Posterior cingulate gyrus (tissue), 11 donors: ENCODE data around the gene SNX24.
"Not testable (repeated sequence)": the region's sequence is repeated elsewhere in the genome, so short reads cannot be mapped to it uniquely, and the experiment has no call there.

Experiments used
- DNase-seq, 10 donors: peaks; one replicate each; pipeline versions ENCODE4 v3.0.0 to v3.0.0-alpha.2; 2020 to 2021; ENCODE audit warnings: mixed read lengths in 3 of 10
- intact Hi-C: fragments of 100-400 bp; cut with DNase I; formaldehyde crosslinking; loops from one replicate; pipeline ENCODE4 v1.15.1; 2023

The SNX24 gene

DNA sequence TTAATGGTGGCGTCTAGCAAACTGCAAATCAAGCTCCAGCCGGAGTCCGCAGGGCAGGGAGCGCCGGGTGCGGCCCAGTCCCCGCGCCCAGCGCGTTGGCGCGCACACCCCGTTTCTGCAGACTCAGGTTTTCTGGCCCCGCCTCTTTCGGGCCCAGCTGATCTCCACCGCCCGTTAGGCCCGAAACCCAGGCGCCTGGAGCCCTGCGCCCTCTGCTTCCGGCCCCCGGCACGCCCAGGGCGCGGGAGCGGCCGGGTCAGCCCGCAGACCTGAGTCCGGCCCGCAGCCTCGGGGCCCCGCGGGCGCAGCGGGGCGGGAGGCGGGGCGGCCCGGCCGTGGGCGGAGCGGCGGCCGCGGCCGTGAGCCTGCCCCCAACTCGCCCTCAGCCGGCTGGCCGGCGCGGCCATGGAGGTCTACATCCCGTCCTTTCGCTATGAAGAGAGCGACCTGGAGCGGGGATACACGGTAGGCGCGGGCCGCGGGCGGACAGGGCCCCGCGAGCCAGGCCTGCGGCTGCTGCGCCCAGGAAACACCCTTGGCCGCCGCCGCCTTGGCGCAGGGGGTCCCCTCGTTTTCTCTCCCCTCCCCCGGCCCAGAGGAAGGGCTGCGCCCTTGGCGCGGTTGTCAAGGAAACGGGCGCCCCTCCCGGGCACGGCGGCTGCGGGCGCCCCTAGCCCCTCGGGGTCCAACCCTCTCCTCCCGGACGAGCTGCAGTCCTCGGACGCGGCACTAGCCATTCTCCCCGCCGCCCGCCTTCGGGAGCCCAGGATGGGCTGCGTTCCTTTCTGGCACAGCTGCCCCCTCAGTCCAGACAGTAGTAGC, at the start of gene SNX24:
SNX24 (plus strand) TSS at position 385 of the 822 bp plus-strand sequence; CDS start at position 406, 21 bp downstream.
- peak; percentile 60 to 96 (median 73) for DNase-seq
- intact Hi-C loops, result loop anchor here (2.0 kb wide), 1 partner anchor 71 kb away; the partner anchor contains the start of gene SNX2

- no peak for DNase-seq
- intact Hi-C loops, result no loop called here
Observed at GRCh38 chr5:122805481-122805880, 39.9 kb upstream of the SNX24 start.

DNA sequence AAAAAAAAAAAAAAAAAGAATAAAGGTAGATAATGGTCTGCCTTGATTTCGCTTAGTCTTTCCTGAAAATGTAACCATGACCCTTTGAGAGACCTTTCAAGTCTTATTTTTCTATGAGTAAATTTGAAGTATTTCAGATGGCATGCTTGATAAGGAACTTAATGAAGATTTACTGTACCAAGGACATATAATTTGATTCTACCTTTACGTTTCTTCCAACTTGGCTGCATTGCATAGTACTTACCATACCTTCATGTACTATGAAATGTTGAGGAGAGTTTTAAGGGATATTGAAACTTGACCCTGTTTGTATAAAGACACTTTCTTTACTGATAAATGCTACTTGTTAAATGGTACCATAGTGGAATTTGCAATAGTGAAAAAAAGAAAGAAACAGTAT, 35.0 kb upstream of the SNX24 start:
- DNase-seq, result no peak
- intact Hi-C loops, result no loop called here

- DNase-seq, result no peak
- intact Hi-C loops, result no loop called here
Observed at GRCh38 chr5:122815218-122815767, 30.1 kb upstream of the SNX24 start.

GRCh38 chr5:122816756-122817155, 28.7 kb upstream of the SNX24 start:
- intact Hi-C loops, result no loop called here
- no peak for DNase-seq

- intact Hi-C loops, result no loop called here
- no peak for DNase-seq
Observed at GRCh38 chr5:122831984-122832383, 13.4 kb upstream of the SNX24 start.

- intact Hi-C loops, result no loop called here
- DNase-seq, result no peak
Observed at GRCh38 chr5:122835681-122836080, 9.7 kb upstream of the SNX24 start.

DNA sequence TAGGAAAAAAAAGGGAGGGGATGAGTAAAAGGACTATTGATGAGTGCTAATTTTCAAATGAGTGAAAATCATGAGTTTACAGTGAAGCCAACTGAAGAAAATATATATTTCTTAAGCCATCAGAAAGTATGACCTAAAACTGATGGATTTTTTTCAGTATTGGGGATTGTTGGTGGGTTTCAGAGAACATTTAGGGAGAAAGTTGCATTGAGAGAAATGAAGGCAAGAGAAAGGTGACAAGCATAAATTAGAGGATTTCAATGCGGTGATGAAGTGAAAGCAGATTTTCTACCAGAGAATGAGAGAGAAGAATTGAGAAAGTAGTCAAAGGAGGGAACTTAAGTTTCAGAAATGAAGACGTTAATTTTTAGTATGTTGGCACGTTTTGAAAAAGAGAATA, 8.5 kb upstream of the SNX24 start:
- DNase-seq, result no peak

DNA sequence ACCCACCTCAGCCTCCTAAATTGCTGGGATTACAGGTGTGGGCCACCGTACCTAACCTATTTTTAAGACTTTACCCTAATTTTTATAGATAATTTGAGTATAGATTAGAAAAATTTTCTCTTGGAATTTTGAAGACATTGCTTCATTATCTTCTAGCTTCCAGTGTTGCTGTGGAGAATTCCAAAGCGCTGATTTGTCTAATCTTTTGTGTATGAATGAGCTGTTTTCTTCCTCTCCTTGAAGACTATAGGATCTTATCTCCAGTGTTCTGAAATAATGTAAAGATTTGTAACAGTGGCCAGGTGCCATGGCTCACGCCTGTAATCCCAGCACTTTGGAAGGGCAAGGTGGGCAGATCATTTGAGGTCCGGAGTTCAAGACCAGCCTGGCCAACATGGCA, 5.7 kb upstream of the SNX24 start:
- intact Hi-C loops, result no loop called here
- no peak for DNase-seq

More for the DNA sequence above, 8.5 kb upstream of the SNX24 start:
- intact Hi-C loops, result no loop called here

GRCh38 chr5:122842016-122842580, 3.3 kb upstream of the SNX24 start:
- intact Hi-C loops, result no loop called here
- DNase-seq, result no peak

DNA sequence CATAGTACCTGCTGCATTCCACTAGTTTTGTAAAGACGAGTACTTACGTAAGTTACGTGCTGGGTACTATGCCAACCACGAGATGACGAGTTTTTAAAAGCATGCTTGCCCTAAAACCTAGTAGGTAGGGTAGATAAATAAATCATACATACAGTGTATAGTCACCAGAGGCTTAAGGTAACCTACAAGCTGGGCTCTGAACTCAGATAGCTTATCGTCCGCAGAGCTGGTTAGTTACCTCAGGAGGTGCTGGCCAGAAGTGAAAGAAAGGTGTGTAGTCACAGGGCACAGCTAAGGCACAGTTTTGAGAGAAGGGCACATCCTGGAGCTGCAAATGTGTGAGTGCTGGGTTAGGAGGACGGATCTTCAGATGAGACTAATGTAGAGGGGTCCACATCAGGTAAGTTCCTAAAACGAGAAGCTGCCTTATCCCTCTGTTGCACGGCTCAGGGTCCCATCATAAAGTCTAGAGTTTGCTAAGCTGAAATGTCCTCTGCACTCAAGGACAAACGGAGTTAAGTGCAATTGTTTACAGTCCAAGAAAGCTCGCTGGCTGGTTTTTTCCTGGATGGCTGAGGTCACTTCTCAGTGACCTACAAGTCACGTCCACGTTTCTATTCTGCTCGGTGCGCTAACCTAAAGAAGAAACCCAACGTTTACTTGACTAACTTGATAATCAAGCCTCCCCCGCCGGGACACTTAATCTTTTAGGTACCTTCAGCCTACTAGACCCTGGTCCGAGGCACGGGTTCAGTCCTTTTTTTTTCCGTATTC, 1.1 kb upstream of the SNX24 start:
- intact Hi-C loops, result loop anchor here (2.0 kb wide), 1 partner anchor 70 kb away; the partner anchor contains the start of gene SNX2

DNA sequence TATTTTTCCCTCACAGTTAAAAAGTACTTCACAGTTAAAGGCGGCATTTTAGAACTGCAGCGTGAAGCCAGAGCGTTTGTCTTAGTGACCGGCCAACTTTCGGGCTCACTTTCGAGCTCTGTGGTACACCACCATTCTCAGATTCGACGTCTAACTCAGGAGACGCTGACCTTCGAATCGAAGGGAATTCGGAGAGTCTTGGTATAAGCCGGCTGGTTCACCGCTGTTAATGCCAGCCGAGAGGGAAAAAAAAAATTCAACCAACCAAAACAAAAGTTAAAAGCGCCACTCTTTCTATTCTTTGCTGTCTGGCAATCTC, 544 bp upstream of the SNX24 start:
- no peak for DNase-seq
- intact Hi-C loops, result loop anchor here (2.0 kb wide), 1 partner anchor 70 kb away; the partner anchor contains the start of gene SNX2

More for the DNA sequence above, 1.1 kb upstream of the SNX24 start:
- no peak for DNase-seq

DNA sequence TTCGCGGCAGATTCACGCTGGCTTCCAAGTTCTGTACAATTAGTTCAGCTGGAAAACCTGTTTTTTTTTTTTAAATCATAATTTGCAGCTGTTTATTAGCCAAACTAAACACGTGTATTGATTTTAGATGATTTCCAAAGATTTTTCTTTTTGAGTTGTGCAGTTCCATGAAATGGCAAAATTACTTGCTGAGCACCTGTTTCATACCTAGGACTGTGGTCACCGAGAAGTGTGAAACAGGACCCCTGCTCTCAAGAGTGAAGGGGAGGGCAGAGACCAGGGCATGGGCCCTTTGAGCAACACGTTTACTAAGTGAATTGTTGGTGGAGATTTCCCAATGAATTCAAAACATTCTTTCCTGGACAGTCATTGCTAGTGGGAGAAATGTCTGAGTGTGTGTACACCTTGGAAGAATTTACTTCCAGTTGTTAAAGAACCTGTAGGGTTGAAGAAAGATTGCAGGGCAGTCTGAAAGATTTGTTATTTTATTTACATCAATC, 688 bp downstream of the SNX24 start:
- intact Hi-C loops, result no loop called here
- DNase-seq, result no peak

- no peak for DNase-seq
- intact Hi-C loops, result no loop called here
Observed at GRCh38 chr5:122847687-122848081, 2.3 kb downstream of the SNX24 start.

- DNase-seq, result no peak
- intact Hi-C loops, result no loop called here
Observed at GRCh38 chr5:122849771-122850170, 4.4 kb downstream of the SNX24 start.

DNA sequence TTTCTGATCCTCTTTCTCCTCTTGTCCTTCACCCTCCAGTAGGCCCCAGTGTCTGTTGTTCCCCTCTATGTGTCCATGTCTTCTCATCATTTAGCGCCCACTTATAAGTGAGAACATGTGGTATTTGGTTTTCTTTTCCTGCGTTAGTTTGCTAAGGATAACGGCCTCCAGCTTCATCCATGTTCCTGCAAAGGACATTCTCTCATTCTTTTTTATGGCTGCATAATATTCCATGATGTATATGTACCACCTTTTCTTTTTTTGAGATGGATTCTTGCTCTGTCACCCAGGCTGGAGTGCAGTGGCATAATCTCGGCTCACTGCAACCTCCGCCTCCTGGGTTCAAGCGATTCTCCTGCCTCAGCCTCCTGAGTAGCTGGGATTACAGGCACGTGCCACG, 12.1 kb downstream of the SNX24 start:
- DNase-seq, intact Hi-C loops: not testable (repeated sequence)

GRCh38 chr5:122858451-122858850, 13.0 kb downstream of the SNX24 start:
- DNase-seq, result no peak
- intact Hi-C loops, result no loop called here

DNA sequence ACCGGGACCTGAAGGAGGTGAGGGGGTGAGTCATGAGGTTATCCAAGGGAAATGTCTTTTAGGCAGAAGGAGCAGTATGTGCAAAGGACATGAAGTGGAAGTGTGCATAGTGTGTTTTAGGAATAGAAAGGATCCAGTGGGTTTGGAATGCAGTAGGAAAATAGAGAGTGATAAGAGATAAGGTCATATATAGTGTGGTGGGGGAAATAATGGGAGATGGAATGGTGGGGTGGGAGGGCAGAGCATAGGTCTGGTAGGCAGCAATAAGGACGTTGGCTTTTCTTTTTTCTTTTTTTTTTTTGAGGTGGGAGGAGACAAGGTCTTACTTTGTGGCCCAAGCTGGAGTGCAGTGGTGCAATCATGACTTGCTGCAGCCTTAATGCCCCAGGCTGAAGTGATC, 17.8 kb downstream of the SNX24 start:
- no peak for DNase-seq
- intact Hi-C loops, result no loop called here

GRCh38 chr5:122863721-122864120, 18.3 kb downstream of the SNX24 start:
- DNase-seq, result no peak
- intact Hi-C loops, result no loop called here

DNA sequence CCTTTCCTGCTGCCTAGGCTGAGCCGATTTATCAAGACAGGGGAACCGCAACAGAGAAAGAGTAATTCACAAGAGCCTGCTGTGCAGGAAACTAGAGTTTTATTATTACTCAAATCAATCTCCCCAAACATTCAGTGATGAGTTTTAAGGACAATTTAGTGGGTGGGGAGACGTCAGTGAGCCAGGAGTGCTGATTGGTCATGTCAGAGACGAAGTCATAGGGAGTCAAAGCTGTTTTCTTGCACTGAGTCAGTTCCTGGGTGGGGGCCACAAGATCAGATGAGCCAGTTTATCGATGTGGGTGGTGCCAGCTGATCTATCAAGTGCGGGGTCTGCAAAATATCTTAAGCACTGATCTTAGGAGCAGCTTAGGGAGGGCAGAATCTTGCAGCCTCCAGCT, 19.0 kb downstream of the SNX24 start:
- intact Hi-C loops, result no loop called here
- DNase-seq, result no peak

GRCh38 chr5:122864842-122865241, 19.4 kb downstream of the SNX24 start:
- DNase-seq, result no peak
- intact Hi-C loops, result no loop called here
